ENCODE data around the gene CDH24. TPM values are rescaled to one million over a fixed set of nuclear protein-coding genes. Genes with fewer than 3 reads are reported as not detected.

The CDH24 gene
- total and polyA plus RNA-seq, 2 of the 8 experiments (the other 6 are each of a cell fraction or from before 2014, with no cell fraction given): 18.1 to 27.6 TPM

DNA sequence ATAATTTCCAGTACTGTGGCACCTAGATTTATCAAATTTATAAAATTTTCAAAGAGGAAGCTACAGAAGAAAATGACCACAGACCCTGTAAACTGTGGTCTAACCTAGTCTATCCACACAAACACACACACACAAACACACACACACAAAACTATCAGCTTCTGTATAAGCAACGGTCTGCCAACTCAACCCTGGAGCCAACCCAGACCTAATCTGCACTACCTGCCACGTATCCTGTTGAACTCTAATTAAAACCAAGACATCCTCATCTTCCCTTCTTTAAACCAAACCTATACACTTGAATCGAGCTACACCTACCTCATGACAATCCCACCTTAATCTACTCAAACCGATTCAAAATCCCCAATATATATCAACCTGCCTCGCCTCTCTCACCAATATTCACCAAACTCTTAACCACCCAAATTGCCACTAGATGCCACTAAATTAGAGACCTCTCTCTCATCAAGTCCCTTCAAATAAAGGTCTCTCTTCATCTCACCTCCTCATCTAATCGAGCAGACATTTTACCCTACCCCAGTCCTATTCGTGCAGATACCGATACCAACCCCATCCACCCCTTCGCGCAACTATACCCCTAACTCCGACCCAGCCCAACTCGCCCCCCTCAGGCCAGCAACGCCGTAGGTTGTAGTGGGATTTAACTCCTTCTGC is 36.8 kb upstream of the CDH24 start (continued):
- TF ChIP-seq, protein P1, sequence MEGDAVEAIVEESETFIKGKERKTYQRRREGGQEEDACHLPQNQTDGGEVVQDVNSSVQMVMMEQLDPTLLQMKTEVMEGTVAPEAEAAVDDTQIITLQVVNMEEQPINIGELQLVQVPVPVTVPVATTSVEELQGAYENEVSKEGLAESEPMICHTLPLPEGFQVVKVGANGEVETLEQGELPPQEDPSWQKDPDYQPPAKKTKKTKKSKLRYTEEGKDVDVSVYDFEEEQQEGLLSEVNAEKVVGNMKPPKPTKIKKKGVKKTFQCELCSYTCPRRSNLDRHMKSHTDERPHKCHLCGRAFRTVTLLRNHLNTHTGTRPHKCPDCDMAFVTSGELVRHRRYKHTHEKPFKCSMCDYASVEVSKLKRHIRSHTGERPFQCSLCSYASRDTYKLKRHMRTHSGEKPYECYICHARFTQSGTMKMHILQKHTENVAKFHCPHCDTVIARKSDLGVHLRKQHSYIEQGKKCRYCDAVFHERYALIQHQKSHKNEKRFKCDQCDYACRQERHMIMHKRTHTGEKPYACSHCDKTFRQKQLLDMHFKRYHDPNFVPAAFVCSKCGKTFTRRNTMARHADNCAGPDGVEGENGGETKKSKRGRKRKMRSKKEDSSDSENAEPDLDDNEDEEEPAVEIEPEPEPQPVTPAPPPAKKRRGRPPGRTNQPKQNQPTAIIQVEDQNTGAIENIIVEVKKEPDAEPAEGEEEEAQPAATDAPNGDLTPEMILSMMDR (IDR thresholded peaks at IDR 0.05; ENCODE audit: control extremely low read depth in 1 of 3, insufficient read depth in 1 of 3, low read depth in 1 of 3, low read length in 3 of 3): peak; percentile 28 to 35 (median 33)
- TF ChIP-seq FOSL1 (IDR thresholded peaks at IDR 0.05; ENCODE audit: insufficient read depth, low read depth, low read length) (no peak), POLR2AphosphoS5 (IDR thresholded peaks at IDR 0.05; ENCODE audit: low read depth, low read length) (no peak)
- TF ChIP-seq, protein P2, sequence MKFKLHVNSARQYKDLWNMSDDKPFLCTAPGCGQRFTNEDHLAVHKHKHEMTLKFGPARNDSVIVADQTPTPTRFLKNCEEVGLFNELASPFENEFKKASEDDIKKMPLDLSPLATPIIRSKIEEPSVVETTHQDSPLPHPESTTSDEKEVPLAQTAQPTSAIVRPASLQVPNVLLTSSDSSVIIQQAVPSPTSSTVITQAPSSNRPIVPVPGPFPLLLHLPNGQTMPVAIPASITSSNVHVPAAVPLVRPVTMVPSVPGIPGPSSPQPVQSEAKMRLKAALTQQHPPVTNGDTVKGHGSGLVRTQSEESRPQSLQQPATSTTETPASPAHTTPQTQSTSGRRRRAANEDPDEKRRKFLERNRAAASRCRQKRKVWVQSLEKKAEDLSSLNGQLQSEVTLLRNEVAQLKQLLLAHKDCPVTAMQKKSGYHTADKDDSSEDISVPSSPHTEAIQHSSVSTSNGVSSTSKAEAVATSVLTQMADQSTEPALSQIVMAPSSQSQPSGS (IDR thresholded peaks at IDR 0.05; ENCODE audit: low read length): no peak

Data from H1 (cell line).